Omental fat pad (tissue), 4 donors: ENCODE measurements around the gene MZF1. TPM values are rescaled to one million over a fixed set of nuclear protein-coding genes. Genes with fewer than 3 reads are reported as not detected.

Experiments
- ATAC-seq: fragments of 150-250 bp; one replicate; pipeline ENCODE4 v1.9.1; 2016; ENCODE audit warnings: mild to moderate bottlenecking, moderate library complexity; ENCODE audit not compliant: low FRiP score
- DNase-seq: peaks from one replicate; pipeline ENCODE4 v3.0.0-alpha.2; 2019; ENCODE audit warnings: low spot score
- CTCF ChIP-seq, 3 donors: fragments of 450-650 bp; IDR thresholded peaks; one replicate each; pipeline ENCODE4 v1.5.1; 2016 to 2017; ENCODE audit warnings: antibody characterized with exemption in 3 of 3, mild to moderate bottlenecking in 3 of 3, moderate library complexity in 2 of 3
- total RNA-seq, 4 donors: library from RNA; depleted of rRNA; stranded (reverse); fragments of >200 nt; gene quantifications; one replicate each; pipeline ENCODE4 v1.1.0, GENCODE V29; 2016

The MZF1 gene
- total RNA-seq, 4 donors from 2014 or later = 15.8 to 32.5 (median 22.1) TPM

- ATAC-seq = no peak
- no peak for DNase-seq
- no peak for TF ChIP-seq CTCF (IDR thresholded peaks at IDR 0.05)
Measured at GRCh38 chr19:58566989-58567388, 6.1 kb downstream of the MZF1 start.

- ATAC-seq (no peak), DNase-seq (no peak)
- no peak for TF ChIP-seq CTCF (IDR thresholded peaks at IDR 0.05)
Measured at GRCh38 chr19:58563823-58564222, 9.3 kb downstream of the MZF1 start.

- no peak for ATAC-seq
- no peak for TF ChIP-seq CTCF (IDR thresholded peaks at IDR 0.05)
- DNase-seq = no peak
Measured at GRCh38 chr19:58563034-58563573, 10.0 kb downstream of the MZF1 start.

GRCh38 chr19:58562122-58563033, 10.8 kb downstream of the MZF1 start:
- DNase-seq = no peak
- TF ChIP-seq CTCF (IDR thresholded peaks at IDR 0.05) = no peak
- ATAC-seq = no peak

GRCh38 chr19:58561373-58562121, 11.6 kb downstream of the MZF1 start:
- no peak for DNase-seq
- no peak for TF ChIP-seq CTCF (IDR thresholded peaks at IDR 0.05)
- ATAC-seq = no peak

GRCh38 chr19:58560921-58561320, 12.2 kb downstream of the MZF1 start:
- DNase-seq (no peak), ATAC-seq (no peak)
- TF ChIP-seq CTCF (IDR thresholded peaks at IDR 0.05) = no peak
